A549 (cell line): ENCODE results near the gene SOX12. TPM values are rescaled to one million over a fixed set of nuclear protein-coding genes. Genes with fewer than 3 reads are reported as not detected.

Experiments
- ATAC-seq, 2 experiments: fragments of 200-7000 bp in 1 of 2; fragments of >200 bp in 1 of 2; cut with Nextera tagmentation in 1 of 2; cut with Tn5 transposase in 1 of 2; 3 replicates each; pipeline versions ENCODE4 v1.8.0 to v1.9.1; 2018 to 2020; ENCODE audit warnings: mild to moderate bottlenecking in 1 of 2, moderate library complexity in 1 of 2
- CTCF ChIA-PET: fragments of 300-600 bp; sonication (Branson Sonifier 250); formaldehyde crosslinking; extraction: SDS; loops from one replicate; lab custom pipeline; 2021; ENCODE audit warnings: antibody characterized with exemption, inconsistent platforms; lab: Yijun Ruan, JAX
- POLR2A ChIA-PET: fragments of 350-600 bp; formaldehyde crosslinking; extraction: SDS; loops from one replicate; lab custom pipeline; 2021; ENCODE audit warnings: antibody characterized with exemption, inconsistent platforms; lab: Yijun Ruan, JAX
- DNase-seq, 2 experiments: peaks; one replicate each; pipeline versions ENCODE4 v3.0.0 to v3.0.0-alpha.2; 2011 to 2016; ENCODE audit warnings: low read depth in 1 of 2, low spot score in 1 of 2
- FAIRE-seq: peaks from 2 replicates; lab custom pipeline; 2011; peaks lifted over from hg19 to GRCh38; lab: Jason Lieb, UNC
- H3K27ac ChIP-seq, 2 experiments: fragments of >200 bp; sonication (Bioruptor Twin); formaldehyde crosslinking; 3 replicates each; pipeline ENCODE4 v1.5.1; 2016 to 2017
- H3K4me1 ChIP-seq: fragments of >200 bp; sonication (Bioruptor Twin); formaldehyde crosslinking; 3 replicates; pipeline ENCODE4 v1.6.1; 2016
- H3K4me2 ChIP-seq: fragments of >200 bp; sonication (Bioruptor Twin); formaldehyde crosslinking; 3 replicates; pipeline ENCODE4 v1.6.1; 2016
- H3K4me3 ChIP-seq: fragments of >200 bp; sonication (Bioruptor Twin); formaldehyde crosslinking; 3 replicates; pipeline ENCODE4 v1.5.1; 2016
- H3K9me3 ChIP-seq: fragments of >200 bp; sonication (Bioruptor Twin); formaldehyde crosslinking; 3 replicates; pipeline ENCODE4 v1.6.1; 2016
- CBX8 ChIP-seq: fragments of 200-600 bp; sonication (generic); IDR thresholded peaks from 2 replicates; pipeline ENCODE4 v1.6.1; 2016
- EHMT2 ChIP-seq: fragments of 200-600 bp; sonication (generic); IDR thresholded peaks from 2 replicates; pipeline ENCODE4 v1.6.1; 2016; ENCODE audit warnings: antibody characterized with exemption, low read depth, mild to moderate bottlenecking, moderate library complexity
- FOSL2 ChIP-seq, 2 experiments: fragments of 450-650 bp in 1 of 2; fragments of >200 bp in 1 of 2; sonication (Bioruptor Twin) in 1 of 2; formaldehyde crosslinking; IDR thresholded peaks; 2 replicates each; pipeline versions ENCODE4 v1.5.0 to v1.6.1; 2016 to 2020; ENCODE audit warnings: mild to moderate bottlenecking in 1 of 2, moderate library complexity in 1 of 2
- HOXA7 ChIP-seq: fragments of 250-450 bp; sonication (Bioruptor Pico); IDR thresholded peaks from 2 replicates; pipeline ENCODE4 v1.5.0; 2020; ENCODE audit warnings: mild to moderate bottlenecking, moderate library complexity
- JUNB ChIP-seq: fragments of >200 bp; sonication (Bioruptor Twin); formaldehyde crosslinking; IDR thresholded peaks from 2 replicates; pipeline ENCODE4 v1.6.1; 2016
- MAZ ChIP-seq: fragments of 150-350 bp; IDR thresholded peaks from 2 replicates; pipeline ENCODE4 v1.6.1; 2014; ENCODE audit warnings: antibody characterized with exemption, low read depth, low read length, borderline replicate concordance
- NFE2L2 ChIP-seq: fragments of 150-350 bp; conservative IDR thresholded peaks from 2 replicates; pipeline ENCODE4 v1.6.1; 2014; ENCODE audit warnings: low read length
- NR3C1 ChIP-seq: fragments of >200 bp; sonication (Bioruptor Twin); formaldehyde crosslinking; IDR thresholded peaks from 3 replicates; pipeline ENCODE4 v1.6.1; 2017
- PHF8 ChIP-seq: fragments of 200-600 bp; sonication (generic); IDR thresholded peaks from 2 replicates; pipeline ENCODE4 v1.6.1; 2016; ENCODE audit warnings: low read depth, mild to moderate bottlenecking, antibody characterized with exemption, moderate library complexity, borderline replicate concordance
- POLR2AphosphoS2 ChIP-seq: conservative IDR thresholded peaks from 2 replicates; pipeline ENCODE4 v1.6.1; 2012; ENCODE audit warnings: low read length, improper control_type of control experiment, inconsistent platforms
- RCOR1 ChIP-seq: fragments of 150-350 bp; IDR thresholded peaks from 2 replicates; pipeline ENCODE4 v1.6.1; 2014; ENCODE audit warnings: antibody characterized with exemption, low read length, low read depth
- RNF2 ChIP-seq: fragments of 200-600 bp; sonication (generic); IDR thresholded peaks from 2 replicates; pipeline ENCODE4 v1.6.1; 2016; ENCODE audit warnings: low read depth, mild to moderate bottlenecking, antibody characterized with exemption, moderate library complexity, borderline replicate concordance
- TFCP2L1 ChIP-seq: fragments of 250-450 bp; sonication (Bioruptor Pico); IDR thresholded peaks from 2 replicates; pipeline ENCODE4 v1.5.0; 2021; ENCODE audit warnings: mild to moderate bottlenecking
- TP53 ChIP-seq: fragments of 250-450 bp; sonication (Bioruptor Pico); IDR thresholded peaks from 2 replicates; pipeline ENCODE4 v1.5.0; 2021; ENCODE audit warnings: mild to moderate bottlenecking, moderate library complexity
- ZC3H11A ChIP-seq: fragments of 450-650 bp; IDR thresholded peaks from 2 replicates; pipeline ENCODE4 v1.6.1; 2014; ENCODE audit warnings: antibody characterized with exemption, mild to moderate bottlenecking
- ZSCAN20 ChIP-seq: fragments of 250-450 bp; sonication (Bioruptor Pico); IDR thresholded peaks from 2 replicates; pipeline ENCODE4 v1.8.0; 2022; ENCODE audit warnings: mild to moderate bottlenecking, moderate library complexity
- WGBS: methylation state at CpG from one replicate; pipeline ENCODE4 v1.1.6; 2017; ENCODE audit errors: missing lambda C conversion rate; 5-methylcytosine and 5-hydroxymethylcytosine counted together
- polyA plus RNA-seq, 4 experiments: library from polyadenylated mRNA; depleted of rRNA in 3 of 4; stranded (reverse); fragments of >200 nt; fragmentation: RNase III in 1 of 4; extraction: RNeasy Plus Mini Kit Qiagen cat#74134 plus additional on column Dnase treatment in 1 of 4; gene quantifications; 2 replicates in 3 of 4; 3 replicates in 1 of 4; pipeline ENCODE4 v1.2.3, GENCODE V29; 2011 to 2017
- TF ChIP-seq, protein P1 (sequence below): IDR thresholded peaks from 2 replicates; pipeline ENCODE4 v1.6.1; 2012
- TF ChIP-seq, protein P2 (sequence below): IDR thresholded peaks from 2 replicates; pipeline ENCODE4 v1.6.1; 2012; ENCODE audit warnings: low read depth, borderline replicate concordance
- TF ChIP-seq, protein P3 (sequence below): fragments of >200 bp; sonication (Bioruptor Twin); formaldehyde crosslinking; IDR thresholded peaks from 3 replicates; pipeline ENCODE4 v1.6.1; 2016
- TF ChIP-seq, protein P4 (sequence below): fragments of 450-650 bp; IDR thresholded peaks from 2 replicates; pipeline ENCODE4 v1.6.1; 2014; ENCODE audit warnings: antibody characterized with exemption
- TF ChIP-seq, protein P5 (sequence below): fragments of 150-350 bp; IDR thresholded peaks from 2 replicates; pipeline ENCODE4 v1.6.1; 2014; ENCODE audit warnings: low read depth, mild to moderate bottlenecking, low read length
- TF ChIP-seq, protein P6 (sequence below): IDR thresholded peaks from 2 replicates; pipeline ENCODE4 v1.6.1; 2012

The SOX12 gene
- polyA plus RNA-seq, 2 of the 4 experiments (the other 2 are of a cell fraction): 7.0 to 29.2 TPM

DNA sequence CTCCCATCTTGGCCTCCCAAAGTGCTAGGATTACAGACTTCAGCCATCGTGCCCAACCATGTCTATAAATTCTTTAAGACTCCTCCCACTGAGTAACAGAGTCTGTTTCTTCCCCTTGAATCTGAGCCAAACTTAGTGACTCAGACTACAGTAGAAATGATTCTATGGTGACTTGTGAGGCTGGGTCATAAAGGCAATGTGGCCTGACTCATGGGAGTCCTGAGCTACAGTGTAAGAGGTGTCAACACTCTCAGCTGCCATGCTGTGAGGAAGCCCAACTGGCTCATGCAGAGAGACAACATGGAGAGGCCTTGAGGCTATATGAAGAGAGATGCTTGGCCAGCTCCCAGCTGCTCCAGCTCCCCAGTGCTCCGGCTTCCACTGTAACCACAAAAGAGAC, 16.3 kb downstream of the SOX12 start (continued):
- TF ChIP-seq, protein P1, sequence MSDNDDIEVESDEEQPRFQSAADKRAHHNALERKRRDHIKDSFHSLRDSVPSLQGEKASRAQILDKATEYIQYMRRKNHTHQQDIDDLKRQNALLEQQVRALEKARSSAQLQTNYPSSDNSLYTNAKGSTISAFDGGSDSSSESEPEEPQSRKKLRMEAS: peak; percentile 90
- TF ChIP-seq MAZ (no peak), RNF2 (no peak), CBX8 (no peak), RCOR1 (no peak), ZSCAN20 (CRISPR knock-in tag) (no peak), TP53 (CRISPR knock-in tag) (no peak), JUNB (peak; percentile 27; the same call in 1 of the 2 replicates), FOSL2 (IDR thresholded peaks at IDR 0.05) (0 out of 2 replicates have a peak, but pooled peaks have one; percentile 28), FOSL2 (CRISPR knock-in tag; IDR thresholded peaks at IDR 0.05) (peak; percentile 94)
- TF ChIP-seq, protein P2, sequence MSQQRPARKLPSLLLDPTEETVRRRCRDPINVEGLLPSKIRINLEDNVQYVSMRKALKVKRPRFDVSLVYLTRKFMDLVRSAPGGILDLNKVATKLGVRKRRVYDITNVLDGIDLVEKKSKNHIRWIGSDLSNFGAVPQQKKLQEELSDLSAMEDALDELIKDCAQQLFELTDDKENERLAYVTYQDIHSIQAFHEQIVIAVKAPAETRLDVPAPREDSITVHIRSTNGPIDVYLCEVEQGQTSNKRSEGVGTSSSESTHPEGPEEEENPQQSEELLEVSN: peak; percentile 65; the same call in 1 of the 2 replicates

DNA sequence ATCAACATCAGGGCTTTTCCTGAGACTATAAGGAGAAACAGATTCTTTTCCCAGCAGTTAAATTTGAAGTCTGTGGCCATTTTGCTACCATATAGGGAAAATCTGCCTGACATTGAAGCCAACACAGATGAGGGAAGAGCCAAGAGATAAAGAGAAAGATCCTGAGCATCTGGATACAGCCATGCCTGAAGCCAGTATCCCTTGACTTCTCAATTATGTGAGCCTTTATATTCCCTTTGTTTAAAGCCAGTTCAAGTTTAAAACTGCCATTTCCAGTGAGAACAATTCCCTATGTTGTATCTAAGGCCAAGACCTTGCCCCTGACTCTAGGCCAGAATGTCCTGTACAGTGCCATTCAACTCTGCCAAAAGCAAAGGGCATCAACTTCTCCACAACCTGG, 17.8 kb downstream of the SOX12 start:
- no peak overlapping the region for H3K27ac ChIP-seq
- peaks cover 34% of the 10 kb centered on the region for H3K9me3 ChIP-seq
- no peak for ATAC-seq
- no peak for FAIRE-seq
- POLR2A ChIA-PET: no interaction called here
- DNase-seq: no peak
- H3K4me2 ChIP-seq: no peak overlapping the region
- TF ChIP-seq NFE2L2: no peak
- H3K4me3 ChIP-seq: no peak overlapping the region
- H3K4me1 ChIP-seq: peaks cover 6% of the 10 kb centered on the region
- CTCF ChIA-PET: interaction anchor here (0.7 to 5.9 kb wide), 2 partner anchors 13 to 76 kb away, joined by 6 to 64 read pairs; no protein-coding TSS in a partner anchor

DNA sequence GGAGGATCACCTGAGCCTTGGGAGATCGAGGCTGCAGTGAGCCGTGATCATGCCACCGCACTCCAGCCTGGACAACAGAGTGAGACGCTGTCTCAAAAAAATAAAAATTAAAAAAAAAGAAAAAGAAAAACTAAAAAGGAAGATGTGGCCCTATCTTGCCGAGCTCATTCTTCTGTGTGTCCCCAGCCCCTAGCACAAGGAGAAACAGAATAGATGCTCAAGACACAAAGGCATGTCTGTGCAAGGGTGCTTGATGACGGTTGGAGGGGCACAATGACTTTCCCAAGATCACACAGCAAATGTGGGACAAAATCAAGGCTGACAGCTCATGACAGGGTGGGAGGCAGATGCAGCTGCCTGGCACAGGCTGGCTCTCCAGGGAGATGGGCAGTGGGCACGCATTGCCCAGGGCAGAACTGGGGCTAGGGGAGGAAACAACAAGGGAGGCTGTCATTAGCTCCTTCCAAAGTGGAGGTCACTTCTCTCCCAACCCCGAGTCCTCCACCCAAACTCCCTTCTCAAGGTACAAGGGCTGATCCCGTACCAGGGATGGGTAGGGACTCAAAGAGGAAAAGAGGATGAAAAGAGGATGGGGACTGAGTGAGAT, 20.8 kb downstream of the SOX12 start:
- Histone ChIP-seq H3K4me2 (peak overlapping the region; percentile 87), H3K4me1 (peaks cover 15% of the 10 kb centered on the region), H3K9me3 (peaks cover 34% of the 10 kb centered on the region), H3K27ac (peak overlapping the region; percentile 82 to 93), H3K4me3 (peak overlapping the region; percentile 66)
- WGBS: 67% methylated on average over 9 of the region's 9 CpGs
- TF ChIP-seq POLR2AphosphoS2: no peak
- TF ChIP-seq HOXA7 (CRISPR knock-in tag): no peak
- no peak for TF ChIP-seq JUNB
- no peak for TF ChIP-seq NR3C1
- no peak for TF ChIP-seq TFCP2L1 (CRISPR knock-in tag)
- no peak for TF ChIP-seq ZC3H11A
- TF ChIP-seq, protein P3, sequence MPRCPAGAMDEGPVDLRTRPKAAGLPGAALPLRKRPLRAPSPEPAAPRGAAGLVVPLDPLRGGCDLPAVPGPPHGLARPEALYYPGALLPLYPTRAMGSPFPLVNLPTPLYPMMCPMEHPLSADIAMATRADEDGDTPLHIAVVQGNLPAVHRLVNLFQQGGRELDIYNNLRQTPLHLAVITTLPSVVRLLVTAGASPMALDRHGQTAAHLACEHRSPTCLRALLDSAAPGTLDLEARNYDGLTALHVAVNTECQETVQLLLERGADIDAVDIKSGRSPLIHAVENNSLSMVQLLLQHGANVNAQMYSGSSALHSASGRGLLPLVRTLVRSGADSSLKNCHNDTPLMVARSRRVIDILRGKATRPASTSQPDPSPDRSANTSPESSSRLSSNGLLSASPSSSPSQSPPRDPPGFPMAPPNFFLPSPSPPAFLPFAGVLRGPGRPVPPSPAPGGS: no peak
- TF ChIP-seq, protein P1: no peak
- TF ChIP-seq, protein P4, sequence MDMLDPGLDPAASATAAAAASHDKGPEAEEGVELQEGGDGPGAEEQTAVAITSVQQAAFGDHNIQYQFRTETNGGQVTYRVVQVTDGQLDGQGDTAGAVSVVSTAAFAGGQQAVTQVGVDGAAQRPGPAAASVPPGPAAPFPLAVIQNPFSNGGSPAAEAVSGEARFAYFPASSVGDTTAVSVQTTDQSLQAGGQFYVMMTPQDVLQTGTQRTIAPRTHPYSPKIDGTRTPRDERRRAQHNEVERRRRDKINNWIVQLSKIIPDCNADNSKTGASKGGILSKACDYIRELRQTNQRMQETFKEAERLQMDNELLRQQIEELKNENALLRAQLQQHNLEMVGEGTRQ: no peak
- no peak for TF ChIP-seq PHF8
- TF ChIP-seq TP53 (CRISPR knock-in tag): no peak
- no peak for TF ChIP-seq EHMT2
- TF ChIP-seq, protein P2: no peak
- TF ChIP-seq, protein P5, sequence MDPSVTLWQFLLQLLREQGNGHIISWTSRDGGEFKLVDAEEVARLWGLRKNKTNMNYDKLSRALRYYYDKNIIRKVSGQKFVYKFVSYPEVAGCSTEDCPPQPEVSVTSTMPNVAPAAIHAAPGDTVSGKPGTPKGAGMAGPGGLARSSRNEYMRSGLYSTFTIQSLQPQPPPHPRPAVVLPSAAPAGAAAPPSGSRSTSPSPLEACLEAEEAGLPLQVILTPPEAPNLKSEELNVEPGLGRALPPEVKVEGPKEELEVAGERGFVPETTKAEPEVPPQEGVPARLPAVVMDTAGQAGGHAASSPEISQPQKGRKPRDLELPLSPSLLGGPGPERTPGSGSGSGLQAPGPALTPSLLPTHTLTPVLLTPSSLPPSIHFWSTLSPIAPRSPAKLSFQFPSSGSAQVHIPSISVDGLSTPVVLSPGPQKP: no peak
- TF ChIP-seq, protein P6, sequence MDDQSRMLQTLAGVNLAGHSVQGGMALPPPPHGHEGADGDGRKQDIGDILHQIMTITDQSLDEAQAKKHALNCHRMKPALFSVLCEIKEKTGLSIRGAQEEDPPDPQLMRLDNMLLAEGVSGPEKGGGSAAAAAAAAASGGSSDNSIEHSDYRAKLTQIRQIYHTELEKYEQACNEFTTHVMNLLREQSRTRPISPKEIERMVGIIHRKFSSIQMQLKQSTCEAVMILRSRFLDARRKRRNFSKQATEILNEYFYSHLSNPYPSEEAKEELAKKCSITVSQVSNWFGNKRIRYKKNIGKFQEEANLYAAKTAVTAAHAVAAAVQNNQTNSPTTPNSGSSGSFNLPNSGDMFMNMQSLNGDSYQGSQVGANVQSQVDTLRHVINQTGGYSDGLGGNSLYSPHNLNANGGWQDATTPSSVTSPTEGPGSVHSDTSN: no peak
- POLR2A ChIA-PET: interaction anchor here (0.8 to 2.9 kb wide), 5 partner anchors 13 to 61 kb away, joined by 3 to 30 read pairs (median 15); partner anchors contain the start of genes RBCK1 and SOX12
- ATAC-seq (no peak), DNase-seq (no peak), FAIRE-seq (peak; percentile 23)
- CTCF ChIA-PET: interaction anchor here (1.2 to 50.3 kb wide), 6 partner anchors 8 to 393 kb away, joined by 3 to 1229 read pairs (median 18); partner anchors contain the start of gene TBC1D20
